Glutamatergic neuron (in vitro differentiated cells): ENCODE measurements around the gene AHNAK. TPM values are rescaled to one million over a fixed set of nuclear protein-coding genes. Genes with fewer than 3 reads are reported as not detected.
"Not testable (repeated sequence)": the region's sequence is repeated elsewhere in the genome, so short reads cannot be mapped to it uniquely, and the experiment has no call there.

Experiments used
- DNase-seq: peaks from one replicate; pipeline ENCODE4 v3.0.0; 2022
- H3K27ac Mint-ChIP-seq: one replicate; pipeline ENCODE4 v1.8.0; 2020; ENCODE audit warnings: mild to moderate bottlenecking, mixed read lengths, inconsistent platforms; ENCODE audit not compliant: unreplicated experiment
- H3K27me3 Mint-ChIP-seq: one replicate; pipeline ENCODE4 v1.8.0; 2020; ENCODE audit warnings: mild to moderate bottlenecking, moderate library complexity, mixed read lengths, inconsistent platforms; ENCODE audit not compliant: unreplicated experiment
- H3K36me3 Mint-ChIP-seq: one replicate; pipeline ENCODE4 v1.8.0; 2020; ENCODE audit warnings: mild to moderate bottlenecking, mixed read lengths, inconsistent platforms; ENCODE audit not compliant: unreplicated experiment
- H3K4me1 Mint-ChIP-seq: one replicate; pipeline ENCODE4 v1.8.0; 2020; ENCODE audit warnings: mild to moderate bottlenecking, low read depth, mixed read lengths, inconsistent platforms; ENCODE audit not compliant: unreplicated experiment
- H3K4me3 Mint-ChIP-seq: one replicate; pipeline ENCODE4 v1.8.0; 2020; ENCODE audit warnings: mild to moderate bottlenecking, mixed read lengths, inconsistent platforms; ENCODE audit not compliant: unreplicated experiment
- H3K9me3 Mint-ChIP-seq: one replicate; pipeline ENCODE4 v1.8.0; 2020; ENCODE audit warnings: mild to moderate bottlenecking, moderate library complexity, mixed read lengths, inconsistent platforms; ENCODE audit not compliant: unreplicated experiment
- CTCF ChIP-seq: fragments of 200-600 bp; sonication (generic); IDR thresholded peaks from one replicate; pipeline ENCODE4 v1.5.0; 2021; ENCODE audit not compliant: partially characterized antibody, unreplicated experiment
- total RNA-seq: library from RNA; stranded (reverse); fragmentation: NEBNext Ultra II Directional; extraction: Animal tissue kit (Norgen Biotek cat#: 25700); gene quantifications from one replicate; pipeline ENCODE4 v1.2.1, GENCODE V29; 2021; ENCODE audit not compliant: unreplicated experiment

The AHNAK gene
- total RNA-seq, 1 donor from 2014 or later: 4.5 TPM

GRCh38 chr11:62591448-62592145, 45.0 kb upstream of the AHNAK start, which contains the start of gene TUT1:
TUT1 (minus strand) TSS chr11:62591523; CDS start chr11:62591485, 38 bp downstream.
- peak; percentile 92 for DNase-seq
- H3K4me3 Mint-ChIP-seq: peak within 1 kb of the TSS; percentile 99
- TF ChIP-seq CTCF: no peak
- no peaks in the 10 kb centered on the region for H3K36me3 Mint-ChIP-seq
- peaks cover 16% of the 10 kb centered on the region for H3K4me1 Mint-ChIP-seq
- H3K27ac Mint-ChIP-seq: peak within 1 kb of the TSS; percentile 98
- no peaks in the 10 kb centered on the region for H3K27me3 Mint-ChIP-seq
- H3K9me3 Mint-ChIP-seq: peaks cover 24% of the 10 kb centered on the region

GRCh38 chr11:62588966-62589637, 42.5 kb upstream of the AHNAK start:
- Mint-ChIP-seq H3K27ac (no peak overlapping the region), H3K27me3 (no peaks in the 10 kb centered on the region), H3K9me3 (peaks cover 20% of the 10 kb centered on the region), H3K4me1 (peaks cover 16% of the 10 kb centered on the region), H3K36me3 (no peaks in the 10 kb centered on the region), H3K4me3 (no peak overlapping the region)
- no peak for TF ChIP-seq CTCF
- no peak for DNase-seq

- not testable (repeated sequence) for H3K36me3 Mint-ChIP-seq, H3K27me3 Mint-ChIP-seq, DNase-seq, H3K27ac Mint-ChIP-seq, H3K9me3 Mint-ChIP-seq, H3K4me1 Mint-ChIP-seq, H3K4me3 Mint-ChIP-seq
Observed at GRCh38 chr11:62585356-62585755, 38.8 kb upstream of the AHNAK start.

- not testable (repeated sequence) for DNase-seq, H3K36me3 Mint-ChIP-seq, H3K4me1 Mint-ChIP-seq, H3K9me3 Mint-ChIP-seq, H3K4me3 Mint-ChIP-seq, H3K27ac Mint-ChIP-seq, H3K27me3 Mint-ChIP-seq
Observed at GRCh38 chr11:62581735-62582134, 35.1 kb upstream of the AHNAK start.

GRCh38 chr11:62580959-62581715, 34.5 kb upstream of the AHNAK start:
- Mint-ChIP-seq H3K9me3 (peaks cover 1% of the 10 kb centered on the region), H3K4me3 (no peak overlapping the region), H3K4me1 (no peaks in the 10 kb centered on the region), H3K36me3 (no peaks in the 10 kb centered on the region), H3K27ac (peak overlapping the region; percentile 60), H3K27me3 (no peaks in the 10 kb centered on the region)
- TF ChIP-seq CTCF: no peak
- no peak for DNase-seq
